HUES6 (cell line): ENCODE data around the gene CCNDBP1.

Experiments used
- H3K27ac ChIP-seq: 2 replicates; pipeline ENCODE4 v1.7.0; 2013; ENCODE audit warnings: low read depth, mild to moderate bottlenecking, low read length, inconsistent platforms
- H3K27me3 ChIP-seq: 2 replicates; pipeline ENCODE4 v1.6.1; 2013; ENCODE audit warnings: low read length; ENCODE audit not compliant: control insufficient read depth, insufficient read depth
- H3K36me3 ChIP-seq: 2 replicates; pipeline ENCODE4 v1.6.1; 2013; ENCODE audit warnings: low read length; ENCODE audit not compliant: control insufficient read depth, insufficient read depth
- H3K4me1 ChIP-seq: 2 replicates; pipeline ENCODE4 v1.6.1; 2013; ENCODE audit warnings: low read length; ENCODE audit not compliant: control insufficient read depth, insufficient read depth
- H3K4me3 ChIP-seq: 2 replicates; pipeline ENCODE4 v1.5.1; 2013; ENCODE audit warnings: low read depth, low read length
- H3K9ac ChIP-seq: one replicate; pipeline ENCODE4 v1.6.1; 2013; ENCODE audit warnings: mild to moderate bottlenecking, low read length
- H3K9me3 ChIP-seq: 2 replicates; pipeline ENCODE4 v1.6.1; 2013; ENCODE audit warnings: low read depth, low read length; ENCODE audit not compliant: control insufficient read depth, insufficient read depth

The CCNDBP1 gene

GRCh38 chr15:43237842-43238470, 52.8 kb downstream of the CCNDBP1 start:
- Histone ChIP-seq H3K9ac (no peak overlapping the region), H3K27ac (no peak overlapping the region), H3K9me3 (no peaks in the 10 kb centered on the region), H3K4me3 (no peak overlapping the region), H3K27me3 (peaks cover 2% of the 10 kb centered on the region; the same call in 1 of the 2 replicates), H3K4me1 (no peaks in the 10 kb centered on the region), H3K36me3 (no peaks in the 10 kb centered on the region)

DNA sequence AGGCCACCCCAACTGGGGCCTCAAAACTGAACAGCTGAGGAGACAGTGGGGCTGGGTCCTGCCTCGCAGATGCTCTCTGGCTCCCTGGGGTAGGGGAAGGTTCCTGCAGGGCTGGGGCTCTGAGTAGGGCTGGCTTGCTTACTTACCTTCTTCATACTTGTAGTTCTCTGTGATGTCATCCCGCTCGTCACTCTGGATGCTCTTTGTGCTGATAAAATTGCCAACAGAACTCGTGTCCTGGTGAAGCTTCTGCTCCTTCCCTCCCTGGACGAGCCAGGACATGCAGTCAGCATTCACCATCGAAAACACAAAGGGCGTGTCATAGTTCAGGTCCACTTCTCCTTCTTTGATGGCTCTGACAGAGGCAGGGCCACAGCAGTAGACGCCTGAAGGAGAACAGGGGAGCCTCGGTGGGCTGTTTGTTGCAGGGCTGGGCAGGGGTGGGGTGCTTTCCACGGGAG, 53.5 kb downstream of the CCNDBP1 start:
- no peaks in the 10 kb centered on the region for H3K4me1 ChIP-seq
- peaks cover 2% of the 10 kb centered on the region; the same call in 1 of the 2 replicates for H3K27me3 ChIP-seq
- no peak overlapping the region for H3K9ac ChIP-seq
- H3K4me3 ChIP-seq = no peak overlapping the region
- no peaks in the 10 kb centered on the region for H3K36me3 ChIP-seq
- H3K9me3 ChIP-seq = no peaks in the 10 kb centered on the region
- H3K27ac ChIP-seq = no peak overlapping the region

DNA sequence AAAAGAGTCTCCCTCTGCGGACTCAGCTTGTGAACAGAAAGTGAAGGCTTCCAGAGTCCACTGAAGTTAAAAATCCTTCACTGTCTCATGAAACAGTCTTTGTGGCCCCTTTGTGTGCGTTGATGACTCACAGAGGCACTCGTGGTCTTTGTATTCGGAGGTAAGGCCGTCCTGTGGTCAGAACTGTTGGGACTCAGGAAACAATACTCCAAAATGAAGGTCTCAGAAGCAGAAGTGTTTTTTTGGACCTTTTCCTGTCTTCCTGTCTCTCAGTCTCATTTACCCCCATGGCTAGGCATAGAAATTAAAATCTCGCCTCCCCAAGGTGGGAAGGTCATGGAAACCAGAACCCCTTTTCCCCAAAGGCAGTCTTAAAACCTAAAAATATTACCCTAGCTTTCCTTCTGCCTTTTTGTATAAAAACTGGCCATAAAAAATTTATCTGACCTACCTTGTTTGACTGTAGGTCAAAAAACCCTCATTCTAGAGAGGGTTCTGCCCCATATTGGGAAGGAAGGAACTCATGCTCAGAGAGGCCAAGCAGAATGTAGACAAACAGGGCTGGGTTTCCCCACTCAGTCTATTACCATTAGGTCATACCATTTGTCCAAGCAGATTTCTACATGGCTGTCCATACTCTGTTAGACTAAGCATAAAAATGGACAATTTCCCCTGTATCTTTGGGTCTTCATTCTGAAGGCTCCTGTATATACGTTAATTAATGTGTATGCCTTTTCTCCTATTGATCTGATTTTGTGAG, 54.7 kb downstream of the CCNDBP1 start:
- Histone ChIP-seq H3K27me3 (peaks cover 2% of the 10 kb centered on the region; the same call in 1 of the 2 replicates), H3K27ac (no peak overlapping the region), H3K4me3 (no peak overlapping the region), H3K9me3 (no peaks in the 10 kb centered on the region), H3K36me3 (no peaks in the 10 kb centered on the region), H3K4me1 (no peaks in the 10 kb centered on the region), H3K9ac (no peak overlapping the region)

DNA sequence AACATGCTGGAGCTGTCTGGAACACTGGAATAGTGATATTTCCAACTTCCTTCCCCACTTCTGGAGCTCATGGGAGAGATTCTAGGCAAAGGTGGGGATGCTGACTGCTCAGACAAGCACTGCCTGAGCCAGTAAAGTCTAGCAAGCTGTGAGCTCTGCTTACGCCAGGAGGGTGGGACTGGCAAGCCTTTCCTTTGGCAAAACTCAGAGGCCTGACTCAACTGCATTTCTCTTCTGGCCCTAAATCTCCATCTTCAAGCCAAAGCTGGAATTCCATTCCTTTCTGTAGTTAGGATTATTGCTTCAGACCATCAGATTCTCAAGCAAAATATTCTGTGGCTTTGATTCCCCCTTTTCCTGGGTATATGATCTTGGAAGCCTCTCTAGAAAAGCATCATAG, 55.9 kb downstream of the CCNDBP1 start:
- no peak overlapping the region for H3K4me3 ChIP-seq
- no peak overlapping the region for H3K27ac ChIP-seq
- no peak overlapping the region for H3K9ac ChIP-seq
- H3K4me1 ChIP-seq = no peaks in the 10 kb centered on the region
- H3K9me3 ChIP-seq = no peaks in the 10 kb centered on the region
- H3K36me3 ChIP-seq = no peaks in the 10 kb centered on the region
- H3K27me3 ChIP-seq = peaks cover 2% of the 10 kb centered on the region; the same call in 1 of the 2 replicates

DNA sequence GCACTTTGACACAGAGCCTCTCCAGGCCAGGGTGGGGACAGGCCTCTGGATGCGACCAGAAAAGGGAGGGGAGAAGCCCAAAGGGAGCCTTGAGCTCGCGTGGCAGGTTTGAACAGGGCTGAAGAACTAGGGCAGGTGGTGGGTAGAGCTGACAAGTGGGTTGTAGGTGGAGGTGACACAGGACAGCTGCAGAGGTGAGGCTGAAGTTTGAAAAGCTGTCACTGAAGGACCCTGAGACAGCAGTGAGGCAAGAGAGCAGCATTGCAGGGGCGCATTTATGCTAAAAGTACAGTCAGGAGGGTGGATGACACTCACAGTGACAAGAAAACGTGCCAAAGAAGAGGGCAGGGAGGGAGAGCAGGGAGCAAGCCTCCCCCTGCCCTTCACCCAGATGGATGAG, 57.4 kb downstream of the CCNDBP1 start:
- no peaks in the 10 kb centered on the region for H3K9me3 ChIP-seq
- H3K4me1 ChIP-seq = no peaks in the 10 kb centered on the region
- no peak overlapping the region for H3K27ac ChIP-seq
- H3K36me3 ChIP-seq = no peaks in the 10 kb centered on the region
- no peak overlapping the region for H3K9ac ChIP-seq
- peaks cover 2% of the 10 kb centered on the region; the same call in 1 of the 2 replicates for H3K27me3 ChIP-seq
- H3K4me3 ChIP-seq = no peak overlapping the region

GRCh38 chr15:43243020-43243645, 57.9 kb downstream of the CCNDBP1 start:
- H3K27me3 ChIP-seq = peaks cover 2% of the 10 kb centered on the region; the same call in 1 of the 2 replicates

DNA sequence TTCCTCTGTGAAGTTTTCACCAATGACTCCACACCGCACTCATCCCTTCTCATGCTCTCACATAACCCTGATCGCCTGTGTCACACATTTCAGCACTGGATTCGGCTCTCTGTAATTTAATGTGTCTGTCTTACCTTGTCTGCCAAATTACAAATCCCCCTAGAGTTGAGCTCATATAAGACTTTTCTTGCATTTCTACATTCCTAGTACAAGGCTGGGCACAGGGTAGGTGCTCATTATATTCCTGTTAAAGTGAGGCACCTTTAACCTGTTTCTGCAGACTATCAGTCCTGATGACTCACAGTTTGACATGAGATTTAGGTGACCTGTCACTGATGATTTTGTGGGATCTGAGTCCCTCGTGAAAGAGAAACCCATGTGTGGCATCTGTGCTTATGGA, 58.9 kb downstream of the CCNDBP1 start:
- Histone ChIP-seq H3K4me3 (no peak overlapping the region), H3K9me3 (no peaks in the 10 kb centered on the region), H3K27ac (no peak overlapping the region), H3K27me3 (peaks cover 2% of the 10 kb centered on the region; the same call in 1 of the 2 replicates), H3K36me3 (no peaks in the 10 kb centered on the region), H3K9ac (no peak overlapping the region), H3K4me1 (no peaks in the 10 kb centered on the region)

More at GRCh38 chr15:43243020-43243645, 57.9 kb downstream of the CCNDBP1 start:
- Histone ChIP-seq H3K4me3 (no peak overlapping the region), H3K36me3 (no peaks in the 10 kb centered on the region), H3K9ac (no peak overlapping the region), H3K4me1 (no peaks in the 10 kb centered on the region), H3K27ac (no peak overlapping the region), H3K9me3 (no peaks in the 10 kb centered on the region)

DNA sequence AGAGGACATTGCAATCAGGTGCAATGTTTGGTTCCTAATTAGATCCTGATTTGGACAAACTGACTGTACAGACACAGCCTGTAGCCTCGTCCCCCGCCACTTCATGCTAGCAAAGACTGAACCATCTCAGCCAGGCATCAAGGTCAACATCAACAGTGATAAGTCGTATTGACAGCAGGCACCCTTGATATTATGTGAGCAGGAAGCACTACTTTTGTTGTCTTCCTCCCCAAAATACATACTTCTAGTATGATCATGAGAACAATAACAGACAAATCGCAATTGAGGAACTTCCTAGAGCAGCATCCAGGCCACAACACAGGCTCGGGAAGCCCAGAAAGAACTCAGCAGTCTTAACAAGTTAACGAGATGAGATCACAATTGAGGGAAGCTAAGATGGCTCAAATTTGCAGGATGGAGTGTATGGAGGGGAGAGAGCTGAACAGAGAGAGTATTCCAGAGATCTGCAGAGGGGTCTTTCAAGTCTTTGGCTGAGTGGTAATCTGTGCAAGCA, 61.1 kb downstream of the CCNDBP1 start:
- Histone ChIP-seq H3K4me3 (no peak overlapping the region), H3K36me3 (no peaks in the 10 kb centered on the region), H3K27me3 (no peaks in the 10 kb centered on the region; the same call in 1 of the 2 replicates), H3K27ac (no peak overlapping the region), H3K9me3 (no peaks in the 10 kb centered on the region), H3K4me1 (peaks cover 4% of the 10 kb centered on the region; the same call in 1 of the 2 replicates), H3K9ac (no peak overlapping the region)
